Esophagus muscularis mucosa (tissue), 4 donors: Measurements from ENCODE around the gene PRELID2.

ENCODE experiments used
- EP300 ChIP-seq: sonication (generic); formaldehyde crosslinking; IDR thresholded peaks from one replicate; pipeline ENCODE4 v1.6.1; 2017; ENCODE audit warnings: antibody characterized with exemption
- POLR2A ChIP-seq: fragments of 450-650 bp; IDR thresholded peaks from one replicate; pipeline ENCODE4 v1.6.1; 2017; ENCODE audit warnings: antibody characterized with exemption, moderate library complexity, mild to moderate bottlenecking, low read depth
- POLR2AphosphoS5 ChIP-seq, 2 donors: sonication (generic); formaldehyde crosslinking; IDR thresholded peaks; one replicate each; pipeline ENCODE4 v1.6.1; 2017; ENCODE audit warnings: antibody characterized with exemption in 2 of 2
- TF ChIP-seq, protein P1 (sequence below), 3 experiments: fragments of 200-600 bp in 2 of 3; fragments of 450-650 bp in 1 of 3; sonication (generic) in 2 of 3; IDR thresholded peaks; one replicate each; pipeline ENCODE4 v1.5.1; 2017 to 2019; ENCODE audit warnings: antibody characterized with exemption in 3 of 3, mild to moderate bottlenecking in 2 of 3, moderate library complexity in 1 of 3

DNA sequence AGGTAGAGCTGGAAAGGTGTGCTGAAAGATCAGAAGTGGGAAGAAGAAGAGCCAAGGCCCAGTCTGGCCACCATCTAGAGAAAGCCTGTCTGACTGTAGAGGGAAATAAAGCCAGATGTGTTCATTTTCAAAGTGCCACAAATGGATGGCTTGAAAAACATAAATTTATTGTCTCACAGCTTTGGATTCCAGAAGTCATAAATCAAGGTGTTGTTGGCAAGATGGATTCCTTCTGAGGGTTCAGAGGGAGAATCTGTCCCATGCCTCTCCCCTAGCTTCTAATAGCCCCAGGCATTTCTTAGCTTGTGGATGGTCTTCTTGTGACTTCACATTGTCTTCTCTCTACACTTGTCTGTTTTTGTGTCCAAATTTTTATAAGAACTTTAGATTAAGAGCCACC lies 6.2 kb upstream of the PRELID2 start:
- TF ChIP-seq, protein P1, sequence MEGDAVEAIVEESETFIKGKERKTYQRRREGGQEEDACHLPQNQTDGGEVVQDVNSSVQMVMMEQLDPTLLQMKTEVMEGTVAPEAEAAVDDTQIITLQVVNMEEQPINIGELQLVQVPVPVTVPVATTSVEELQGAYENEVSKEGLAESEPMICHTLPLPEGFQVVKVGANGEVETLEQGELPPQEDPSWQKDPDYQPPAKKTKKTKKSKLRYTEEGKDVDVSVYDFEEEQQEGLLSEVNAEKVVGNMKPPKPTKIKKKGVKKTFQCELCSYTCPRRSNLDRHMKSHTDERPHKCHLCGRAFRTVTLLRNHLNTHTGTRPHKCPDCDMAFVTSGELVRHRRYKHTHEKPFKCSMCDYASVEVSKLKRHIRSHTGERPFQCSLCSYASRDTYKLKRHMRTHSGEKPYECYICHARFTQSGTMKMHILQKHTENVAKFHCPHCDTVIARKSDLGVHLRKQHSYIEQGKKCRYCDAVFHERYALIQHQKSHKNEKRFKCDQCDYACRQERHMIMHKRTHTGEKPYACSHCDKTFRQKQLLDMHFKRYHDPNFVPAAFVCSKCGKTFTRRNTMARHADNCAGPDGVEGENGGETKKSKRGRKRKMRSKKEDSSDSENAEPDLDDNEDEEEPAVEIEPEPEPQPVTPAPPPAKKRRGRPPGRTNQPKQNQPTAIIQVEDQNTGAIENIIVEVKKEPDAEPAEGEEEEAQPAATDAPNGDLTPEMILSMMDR (IDR thresholded peaks at IDR 0.05) = no peak
- TF ChIP-seq POLR2A (no peak), EP300 (no peak), POLR2AphosphoS5 (IDR thresholded peaks at IDR 0.05) (no peak)
